GM13977 (cell line): Measurements from ENCODE around the gene GABBR2.
"Not testable (repeated sequence)": the region's sequence is repeated elsewhere in the genome, so short reads cannot be mapped to it uniquely, and the experiment has no call there.

Source experiments
- DNase-seq: peaks from one replicate; pipeline ENCODE4 v3.0.0; 2012; ENCODE audit warnings: low spot score
- in situ Hi-C: fragments of 300-500 bp; cut with MboI; formaldehyde crosslinking; loops from one replicate; pipeline ENCODE4 v1.12.0; 2022; ENCODE audit warnings: low sequenced_read_pairs, low pct_unique_long_range_greater_than_20kb, mixed read lengths, inconsistent platforms; ENCODE audit not compliant: unreplicated experiment
- TF ChIP-seq, protein P1 (sequence below): IDR thresholded peaks from 2 replicates; pipeline ENCODE4 v1.5.1; 2012; ENCODE audit warnings: mild to moderate bottlenecking, control low read depth; ENCODE audit not compliant: insufficient read depth; ENCODE audit errors: extremely low read depth, missing control alignments

GABBR2 gene

GRCh38 chr9:98667005-98667640 lies 41.6 kb downstream of the GABBR2 start:
- in situ Hi-C loops, result no loop called here
- TF ChIP-seq, protein P1, sequence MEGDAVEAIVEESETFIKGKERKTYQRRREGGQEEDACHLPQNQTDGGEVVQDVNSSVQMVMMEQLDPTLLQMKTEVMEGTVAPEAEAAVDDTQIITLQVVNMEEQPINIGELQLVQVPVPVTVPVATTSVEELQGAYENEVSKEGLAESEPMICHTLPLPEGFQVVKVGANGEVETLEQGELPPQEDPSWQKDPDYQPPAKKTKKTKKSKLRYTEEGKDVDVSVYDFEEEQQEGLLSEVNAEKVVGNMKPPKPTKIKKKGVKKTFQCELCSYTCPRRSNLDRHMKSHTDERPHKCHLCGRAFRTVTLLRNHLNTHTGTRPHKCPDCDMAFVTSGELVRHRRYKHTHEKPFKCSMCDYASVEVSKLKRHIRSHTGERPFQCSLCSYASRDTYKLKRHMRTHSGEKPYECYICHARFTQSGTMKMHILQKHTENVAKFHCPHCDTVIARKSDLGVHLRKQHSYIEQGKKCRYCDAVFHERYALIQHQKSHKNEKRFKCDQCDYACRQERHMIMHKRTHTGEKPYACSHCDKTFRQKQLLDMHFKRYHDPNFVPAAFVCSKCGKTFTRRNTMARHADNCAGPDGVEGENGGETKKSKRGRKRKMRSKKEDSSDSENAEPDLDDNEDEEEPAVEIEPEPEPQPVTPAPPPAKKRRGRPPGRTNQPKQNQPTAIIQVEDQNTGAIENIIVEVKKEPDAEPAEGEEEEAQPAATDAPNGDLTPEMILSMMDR, result no peak

GRCh38 chr9:98665501-98665900 lies 43.2 kb downstream of the GABBR2 start:
- TF ChIP-seq, protein P1, result no peak
- no peak for DNase-seq
- in situ Hi-C loops, result no loop called here

More at GRCh38 chr9:98667005-98667640, 41.6 kb downstream of the GABBR2 start:
- DNase-seq, result no peak

DNA sequence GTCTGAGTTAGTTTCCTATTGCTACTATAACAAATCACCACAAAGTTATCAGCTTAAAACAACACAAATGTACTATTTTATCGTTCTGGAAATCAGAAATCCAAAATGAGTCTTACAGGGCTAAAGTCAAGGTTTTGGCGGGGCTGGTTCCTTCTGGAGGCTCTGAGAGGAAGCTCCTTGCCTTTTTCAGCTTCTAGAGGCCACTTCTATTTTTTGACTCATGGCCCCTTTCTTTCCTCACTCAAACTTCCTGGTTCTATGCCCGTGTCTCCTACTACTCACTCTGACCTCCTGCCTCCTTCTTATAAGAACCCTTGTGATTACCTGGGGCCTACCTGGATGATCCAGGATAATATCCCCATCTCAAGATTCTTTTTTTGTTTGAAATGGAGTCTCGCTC lies 48.2 kb downstream of the GABBR2 start:
- DNase-seq, result no peak
- in situ Hi-C loops, result no loop called here
- TF ChIP-seq, protein P1, result no peak

- TF ChIP-seq, protein P1, result no peak
- in situ Hi-C loops, result no loop called here
Measured at GRCh38 chr9:98658951-98659351, 49.8 kb downstream of the GABBR2 start.

DNA sequence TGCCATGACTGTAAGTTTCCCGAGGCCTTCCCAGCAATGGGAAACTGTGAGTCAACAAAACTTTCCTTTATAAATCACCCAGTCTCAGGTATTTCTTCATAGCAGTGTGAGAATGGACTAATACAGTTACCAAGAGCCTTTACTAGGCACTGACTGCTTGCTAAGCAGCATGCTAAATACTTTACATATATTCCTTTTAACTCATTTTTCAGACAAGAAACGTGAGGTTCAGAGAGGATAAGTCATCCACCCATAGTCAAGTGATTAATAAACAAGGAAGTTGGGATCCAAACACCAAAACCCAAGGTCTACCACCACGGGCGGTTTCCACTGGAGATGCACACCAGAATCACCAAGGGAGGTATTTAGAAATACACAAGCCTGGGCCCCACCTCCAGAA lies 50.8 kb downstream of the GABBR2 start:
- DNase-seq, result no peak
- TF ChIP-seq, protein P1, result no peak
- in situ Hi-C loops, result no loop called here

More at GRCh38 chr9:98658951-98659351, 49.8 kb downstream of the GABBR2 start:
- DNase-seq, result no peak

DNA sequence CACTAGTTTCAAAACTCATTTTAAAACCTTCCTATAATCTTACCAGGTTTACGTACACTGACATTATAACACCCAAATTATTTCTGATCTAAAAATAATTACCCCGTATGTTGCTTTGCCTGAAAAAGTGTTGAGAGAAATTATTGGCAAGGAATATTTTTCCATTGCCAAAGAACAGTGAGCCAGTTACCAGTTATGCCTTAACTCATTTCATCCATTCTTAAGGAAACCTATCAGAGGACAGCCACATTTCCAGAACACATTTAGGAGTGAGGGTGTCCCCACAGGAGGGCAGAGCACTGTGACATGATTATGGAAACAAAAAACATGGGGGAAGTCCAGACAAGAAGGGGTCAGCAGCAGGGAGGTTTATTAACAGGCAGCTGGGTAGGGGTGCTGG lies 52.2 kb downstream of the GABBR2 start:
- in situ Hi-C loops, result no loop called here

DNA sequence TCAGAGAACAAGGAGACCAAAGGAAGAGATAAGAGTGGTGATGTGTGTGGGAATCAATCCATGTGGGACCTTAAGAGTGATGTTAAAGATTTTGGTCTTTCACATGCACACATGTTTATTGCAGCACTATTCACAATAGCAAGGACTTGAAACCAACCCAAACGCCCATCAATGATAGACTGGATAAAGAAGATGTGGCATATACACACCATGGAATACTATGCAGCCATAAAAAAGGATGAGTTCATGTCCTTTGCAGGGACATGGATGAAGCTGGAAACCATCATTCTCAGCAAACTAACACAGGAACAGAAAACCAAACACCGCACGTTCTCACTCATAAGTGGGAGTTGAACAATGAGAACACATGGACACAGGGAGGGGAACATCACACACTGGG lies 53.3 kb downstream of the GABBR2 start:
- in situ Hi-C loops, DNase-seq: not testable (repeated sequence)

More for the DNA sequence above, 52.2 kb downstream of the GABBR2 start:
- TF ChIP-seq, protein P1, result no peak
- DNase-seq, result no peak
